Trophoblast cell (in vitro differentiated cells and primary cell): ENCODE results near the gene ERI3.
"Not testable (repeated sequence)": the region's sequence is repeated elsewhere in the genome, so short reads cannot be mapped to it uniquely, and the experiment has no call there.

ENCODE experiments used
- DNase-seq, 2 donors: peaks; one replicate each; pipeline ENCODE4 v3.0.0-alpha.2; 2016
- H2AFZ ChIP-seq: 2 replicates; pipeline ENCODE4 v1.6.1; 2013; ENCODE audit warnings: low read length, moderate library complexity, mild to moderate bottlenecking; ENCODE audit not compliant: insufficient read depth, poor library complexity
- H2AK5ac ChIP-seq: 2 replicates; pipeline ENCODE4 v1.6.1; 2013; ENCODE audit warnings: mild to moderate bottlenecking, low read length
- H2BK120ac ChIP-seq: 2 replicates; pipeline ENCODE4 v1.6.1; 2013; ENCODE audit warnings: low read length, mild to moderate bottlenecking, moderate library complexity; ENCODE audit not compliant: insufficient read depth, poor library complexity
- H2BK12ac ChIP-seq: 2 replicates; pipeline ENCODE4 v1.6.1; 2013; ENCODE audit warnings: mild to moderate bottlenecking, low read length, moderate library complexity
- H2BK5ac ChIP-seq: 2 replicates; pipeline ENCODE4 v1.6.1; 2013; ENCODE audit warnings: low read length, low read depth, moderate library complexity, mild to moderate bottlenecking; ENCODE audit not compliant: poor library complexity
- H3K14ac ChIP-seq: 2 replicates; pipeline ENCODE4 v1.6.1; 2013; ENCODE audit warnings: mild to moderate bottlenecking, low read length
- H3K18ac ChIP-seq: 2 replicates; pipeline ENCODE4 v1.6.1; 2013; ENCODE audit warnings: mild to moderate bottlenecking, low read length
- H3K23ac ChIP-seq: 2 replicates; pipeline ENCODE4 v1.6.1; 2013; ENCODE audit warnings: low read length
- H3K27ac ChIP-seq: 2 replicates; pipeline ENCODE4 v1.5.1; 2013; ENCODE audit warnings: low read depth, mild to moderate bottlenecking, inconsistent platforms, low read length, moderate library complexity
- H3K27me3 ChIP-seq: 2 replicates; pipeline ENCODE4 v1.6.1; 2013; ENCODE audit warnings: inconsistent platforms, mild to moderate bottlenecking, low read length, moderate library complexity; ENCODE audit not compliant: insufficient read depth
- H3K36me3 ChIP-seq, 2 experiments: 1 replicate in 1 of 2; 2 replicates in 1 of 2; pipeline ENCODE4 v1.6.1; 2013; ENCODE audit warnings: low read length in 2 of 2, mild to moderate bottlenecking in 2 of 2, moderate library complexity in 1 of 2; ENCODE audit not compliant: insufficient read depth in 2 of 2, control insufficient read depth in 1 of 2
- H3K4ac ChIP-seq: 2 replicates; pipeline ENCODE4 v1.6.1; 2013; ENCODE audit warnings: low read depth, mild to moderate bottlenecking, low read length, moderate library complexity
- H3K4me1 ChIP-seq, 2 experiments: 1 replicate in 1 of 2; 2 replicates in 1 of 2; pipeline ENCODE4 v1.6.1; 2013; ENCODE audit warnings: low read length in 2 of 2, mild to moderate bottlenecking in 2 of 2, moderate library complexity in 1 of 2; ENCODE audit not compliant: insufficient read depth in 2 of 2, control insufficient read depth in 1 of 2
- H3K4me2 ChIP-seq: 2 replicates; pipeline ENCODE4 v1.6.1; 2013; ENCODE audit warnings: inconsistent platforms, mild to moderate bottlenecking, low read length, moderate library complexity
- H3K4me3 ChIP-seq: 2 replicates; pipeline ENCODE4 v1.5.1; 2013; ENCODE audit warnings: mild to moderate bottlenecking, low read depth, low read length, inconsistent platforms
- H3K79me1 ChIP-seq: one replicate; pipeline ENCODE4 v1.6.1; 2013; ENCODE audit warnings: low read length
- H3K79me2 ChIP-seq: 2 replicates; pipeline ENCODE4 v1.6.1; 2013; ENCODE audit warnings: low read length, mild to moderate bottlenecking; ENCODE audit not compliant: control insufficient read depth, insufficient read depth, poor library complexity
- H3K9ac ChIP-seq: 2 replicates; pipeline ENCODE4 v1.6.1; 2013; ENCODE audit warnings: mild to moderate bottlenecking, low read length
- H3K9me3 ChIP-seq: 2 replicates; pipeline ENCODE4 v1.6.1; 2013; ENCODE audit warnings: low read depth, mild to moderate bottlenecking, control low read depth, inconsistent platforms, low read length; ENCODE audit not compliant: insufficient read depth
- H4K12ac ChIP-seq: 2 replicates; pipeline ENCODE4 v1.6.1; 2013; ENCODE audit warnings: low read depth, mild to moderate bottlenecking, low read length, moderate library complexity
- H4K8ac ChIP-seq: 2 replicates; pipeline ENCODE4 v1.6.1; 2013; ENCODE audit warnings: low read depth, mild to moderate bottlenecking, low read length, moderate library complexity
- H4K91ac ChIP-seq: one replicate; pipeline ENCODE4 v1.6.1; 2013; ENCODE audit warnings: low read depth, mild to moderate bottlenecking, low read length, moderate library complexity
- WGBS: extraction: QIAGEN DNeasy Blood & Tissue Kit; methylation state at CpG from one replicate; pipeline ENCODE4 v1.1.7; 2013; ENCODE audit warnings: missing lambda C conversion rate; ENCODE audit not compliant: insufficient read length, insufficient coverage; ENCODE audit errors: extremely low coverage; 5-methylcytosine and 5-hydroxymethylcytosine counted together

Gene ERI3

DNA sequence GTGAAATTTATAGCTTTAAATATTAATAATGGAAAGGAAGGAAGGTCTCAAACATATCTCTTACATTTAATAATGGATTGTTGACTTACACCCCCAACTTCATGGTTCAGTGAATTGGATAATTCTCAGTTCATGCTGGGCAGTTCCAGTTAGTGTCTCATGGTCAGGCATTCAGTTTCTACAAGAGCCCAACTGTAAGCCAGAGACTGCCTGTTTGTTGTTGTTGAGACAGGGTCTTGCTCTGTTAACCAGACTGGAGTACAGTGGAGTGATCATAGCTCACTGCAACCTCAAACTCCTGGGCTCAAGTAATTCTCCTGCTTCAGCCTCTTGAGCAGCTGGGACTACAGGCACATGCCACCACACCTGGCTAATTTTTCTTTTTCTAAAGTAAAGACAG is 146.8 kb downstream of the ERI3 start:
- Histone ChIP-seq H2BK5ac (no peak overlapping the region), H3K36me3 (no peaks in the 10 kb centered on the region), H3K4ac (no peak overlapping the region), H4K8ac (no peak overlapping the region), H3K4me3 (no peak overlapping the region), H3K9me3 (no peaks in the 10 kb centered on the region), H3K9ac (no peak overlapping the region), H2AK5ac (no peak overlapping the region), H3K18ac (no peak overlapping the region), H3K4me2 (no peak overlapping the region), H2BK12ac (no peak overlapping the region), H3K27ac (no peak overlapping the region), H3K79me1 (no peaks in the 10 kb centered on the region), H3K14ac (no peak overlapping the region), H3K79me2 (no peaks in the 10 kb centered on the region), H4K91ac (no peak overlapping the region), H2AFZ (no peak overlapping the region), H4K12ac (no peak overlapping the region), H3K23ac (no peak overlapping the region), H3K27me3 (no peaks in the 10 kb centered on the region), H2BK120ac (no peak overlapping the region), H3K4me1 (peaks cover 5% of the 10 kb centered on the region in 2 experiments)
- no peak for DNase-seq

DNA sequence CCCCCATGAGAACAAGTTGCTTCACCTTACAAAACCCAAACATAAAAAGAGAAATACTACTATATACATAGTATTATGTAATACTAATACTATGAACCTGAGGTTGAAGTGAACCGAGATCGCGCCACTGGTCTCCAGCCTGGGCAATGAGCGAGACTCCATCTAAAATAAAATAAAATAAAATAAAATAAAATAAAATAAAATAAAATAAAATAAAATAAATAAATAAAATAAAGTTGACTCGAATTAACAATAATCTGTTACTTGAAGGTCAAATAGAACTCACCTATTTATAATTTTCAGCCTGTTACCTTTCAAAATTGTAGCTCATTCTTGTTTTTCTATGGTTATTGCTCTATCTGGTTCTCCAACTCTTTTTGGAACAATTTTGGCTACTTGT is 148.5 kb downstream of the ERI3 start:
- H2BK5ac ChIP-seq, H2BK12ac ChIP-seq, H4K12ac ChIP-seq, H3K79me2 ChIP-seq, H3K4me3 ChIP-seq, H3K79me1 ChIP-seq, H3K27me3 ChIP-seq, H3K18ac ChIP-seq, H3K9me3 ChIP-seq, H3K36me3 ChIP-seq, H2AK5ac ChIP-seq, H3K23ac ChIP-seq, H2AFZ ChIP-seq, H4K8ac ChIP-seq, H3K4ac ChIP-seq, H2BK120ac ChIP-seq, H3K27ac ChIP-seq, H3K4me1 ChIP-seq, H3K4me2 ChIP-seq, H3K9ac ChIP-seq, DNase-seq, H3K14ac ChIP-seq, H4K91ac ChIP-seq: not testable (repeated sequence)
- no CpG with 5 or more reads among the region's 5 CpGs for WGBS

DNA sequence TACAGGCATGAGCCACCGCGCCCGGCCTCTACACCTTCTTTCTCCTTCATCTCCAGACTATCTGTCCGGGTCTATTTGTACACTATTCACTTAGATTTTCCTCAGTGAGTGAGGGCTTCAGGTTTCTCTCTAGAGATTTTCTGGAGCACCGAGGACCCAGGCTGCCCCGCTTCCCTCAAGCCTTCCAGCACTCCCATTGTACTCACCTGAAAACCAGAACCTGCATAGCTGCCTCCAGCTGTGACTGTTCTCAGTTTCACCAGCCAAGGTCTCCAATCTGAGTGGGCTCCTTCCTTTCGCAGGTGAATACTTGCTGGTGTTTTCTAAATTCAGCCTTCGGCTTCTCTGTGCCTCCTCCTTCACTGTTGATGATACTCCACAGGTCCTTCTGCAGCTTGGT is 154.7 kb downstream of the ERI3 start:
- no CpG with 5 or more reads among the region's 8 CpGs for WGBS

DNA sequence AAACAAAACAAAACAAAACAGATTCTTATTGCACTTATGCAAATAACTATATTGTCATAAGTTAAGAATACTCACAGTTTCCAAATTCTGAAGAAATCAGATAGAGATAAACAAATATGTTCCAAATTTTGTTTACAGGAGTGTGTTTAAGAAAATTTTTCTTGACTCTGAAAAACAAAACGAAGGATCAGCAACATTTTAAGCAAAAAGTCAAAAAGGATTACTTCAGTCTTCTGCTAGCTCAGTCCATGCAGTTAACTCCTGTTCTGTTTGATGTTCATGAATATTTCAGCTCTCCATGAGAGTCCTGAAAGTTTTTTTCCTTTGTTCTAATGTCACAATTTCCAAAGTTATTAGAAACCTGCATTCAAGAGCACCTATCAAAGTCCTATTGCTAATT is 180.4 kb downstream of the ERI3 start:
- H3K9me3 ChIP-seq: peaks cover 6% of the 10 kb centered on the region
- no peaks in the 10 kb centered on the region for H3K79me1 ChIP-seq
- WGBS: no CpG with 5 or more reads among the region's 1 CpG
- no peaks in the 10 kb centered on the region for H3K79me2 ChIP-seq
- H3K4me2 ChIP-seq: no peak overlapping the region
- H4K12ac ChIP-seq: no peak overlapping the region
- H3K27ac ChIP-seq: no peak overlapping the region
- no peak overlapping the region for H3K23ac ChIP-seq
- DNase-seq: no peak
- H3K36me3 ChIP-seq: no peaks in the 10 kb centered on the region
- H2BK12ac ChIP-seq: no peak overlapping the region
- no peak overlapping the region for H3K4ac ChIP-seq
- no peak overlapping the region for H2AK5ac ChIP-seq
- H3K9ac ChIP-seq: no peak overlapping the region
- no peak overlapping the region for H2BK120ac ChIP-seq
- H3K4me1 ChIP-seq: no peaks in the 10 kb centered on the region
- H3K18ac ChIP-seq: no peak overlapping the region
- H4K91ac ChIP-seq: no peak overlapping the region
- no peak overlapping the region for H3K4me3 ChIP-seq
- H2AFZ ChIP-seq: no peak overlapping the region
- no peaks in the 10 kb centered on the region for H3K27me3 ChIP-seq
- H4K8ac ChIP-seq: no peak overlapping the region
- no peak overlapping the region for H3K14ac ChIP-seq
- no peak overlapping the region for H2BK5ac ChIP-seq

More for the DNA sequence above, 154.7 kb downstream of the ERI3 start:
- Histone ChIP-seq H3K79me2 (no peaks in the 10 kb centered on the region), H2BK120ac (no peak overlapping the region), H3K27ac (no peak overlapping the region), H3K4me3 (no peak overlapping the region), H3K4me1 (no peaks in the 10 kb centered on the region), H4K8ac (no peak overlapping the region), H3K23ac (no peak overlapping the region), H3K9me3 (no peaks in the 10 kb centered on the region), H3K36me3 (no peaks in the 10 kb centered on the region), H3K4ac (no peak overlapping the region), H3K79me1 (no peaks in the 10 kb centered on the region), H3K18ac (no peak overlapping the region), H3K27me3 (no peaks in the 10 kb centered on the region), H3K9ac (no peak overlapping the region), H2AFZ (no peak overlapping the region), H4K12ac (no peak overlapping the region), H4K91ac (no peak overlapping the region), H3K14ac (no peak overlapping the region), H2AK5ac (no peak overlapping the region), H2BK5ac (no peak overlapping the region), H3K4me2 (no peak overlapping the region), H2BK12ac (no peak overlapping the region)
- DNase-seq: no peak
